Spleen (tissue), 11 donors: ENCODE data around the gene MGAT4A. TPM values are rescaled to one million over a fixed set of nuclear protein-coding genes. Genes with fewer than 3 reads are reported as not detected.
A peak's percentile ranks its signal among the peaks of the same experiment; 100 is the strongest.

Source experiments
- DNase-seq: peaks from one replicate; pipeline ENCODE4 v3.0.0-alpha.2; 2020
- H3K27ac ChIP-seq, 8 donors: fragments of 200-600 bp; sonication (generic) in 7 of 8; 1 replicate in 4 of 8; 2 replicates in 4 of 8; pipeline versions ENCODE4 v1.5.0 to v1.8.0; 2016 to 2021; ENCODE audit warnings: inconsistent platforms in 4 of 8, mild to moderate bottlenecking in 4 of 8, moderate library complexity in 1 of 8
- H3K27me3 ChIP-seq, 7 donors: fragments of 200-600 bp; sonication (generic) in 6 of 7; replicated peaks in 1 of 7; 1 replicate in 4 of 7; 2 replicates in 3 of 7; pipeline versions ENCODE4 v1.5.0 to v1.8.0; 2016 to 2021; ENCODE audit warnings: inconsistent platforms in 3 of 7, mild to moderate bottlenecking in 1 of 7
- H3K36me3 ChIP-seq, 6 donors: fragments of 200-600 bp; sonication (generic) in 5 of 6; 1 replicate in 4 of 6; 2 replicates in 2 of 6; pipeline versions ENCODE4 v1.5.0 to v1.8.0; 2016 to 2021; ENCODE audit warnings: inconsistent platforms in 2 of 6
- H3K4me1 ChIP-seq, 6 donors: fragments of 200-600 bp; sonication (generic) in 5 of 6; 1 replicate in 3 of 6; 2 replicates in 3 of 6; pipeline versions ENCODE4 v1.5.0 to v1.8.0; 2016 to 2021; ENCODE audit warnings: inconsistent platforms in 3 of 6
- H3K4me3 ChIP-seq, 8 donors: fragments of 200-600 bp; sonication (generic) in 7 of 8; 1 replicate in 4 of 8; 2 replicates in 4 of 8; pipeline versions ENCODE4 v1.5.0 to v1.8.0; 2016 to 2021; ENCODE audit warnings: inconsistent platforms in 4 of 8, mild to moderate bottlenecking in 4 of 8, moderate library complexity in 2 of 8
- H3K9me3 ChIP-seq, 8 donors: fragments of 200-600 bp; sonication (generic) in 7 of 8; 1 replicate in 4 of 8; 2 replicates in 4 of 8; pipeline versions ENCODE4 v1.5.0 to v1.8.0; 2016 to 2021; ENCODE audit warnings: inconsistent platforms in 4 of 8
- CTCF ChIP-seq, 11 experiments: fragments of 200-600 bp in 7 of 11; fragments of 450-650 bp in 4 of 11; sonication (generic) in 4 of 11; IDR thresholded peaks in 8 of 11; conservative IDR thresholded peaks in 3 of 11; 1 replicate in 7 of 11; 2 replicates in 4 of 11; pipeline versions ENCODE4 v1.4.0 to v1.8.0; 2016 to 2021; ENCODE audit warnings: antibody characterized with exemption in 11 of 11, inconsistent platforms in 4 of 11, mild to moderate bottlenecking in 1 of 11
- POLR2A ChIP-seq, 3 donors: fragments of 450-650 bp; IDR thresholded peaks; one replicate each; pipeline ENCODE4 v1.5.1; 2017; ENCODE audit warnings: antibody characterized with exemption in 3 of 3, mild to moderate bottlenecking in 1 of 3
- POLR2AphosphoS5 ChIP-seq, 3 donors: sonication (generic); formaldehyde crosslinking; IDR thresholded peaks; one replicate each; pipeline ENCODE4 v1.5.1; 2017; ENCODE audit warnings: antibody characterized with exemption in 3 of 3
- WGBS, 5 donors: extraction: QIAGEN DNeasy Blood & Tissue Kit in 3 of 5; methylation state at CpG; one replicate each; pipeline versions ENCODE4 v1.1.5 to v1.1.7; 2013 to 2018; 5-methylcytosine and 5-hydroxymethylcytosine counted together
- intact Hi-C: fragments of 100-400 bp; cut with DNase I; formaldehyde crosslinking; loops from one replicate; pipeline ENCODE4 v1.15.0; 2023; ENCODE audit warnings: low total_unique reads
- polyA plus RNA-seq, 3 donors: library from polyadenylated mRNA; stranded (reverse); fragments of 200-250 nt; gene quantifications; one replicate each; pipeline ENCODE4 v1.2.1, GENCODE V29; 2013
- total RNA-seq, 7 donors: library from RNA; depleted of rRNA in 3 of 7; stranded (reverse); fragments of >200 nt in 3 of 7; fragmentation: NEBNext Ultra II Directional in 4 of 7; extraction: Animal tissue kit (Norgen Biotek cat#: 25700) in 4 of 7; gene quantifications; one replicate each; pipeline versions ENCODE4 v1.1.0 to v1.2.1, GENCODE V29; 2016 to 2021
- donor health status: healthy with polysubstance abuse.
- donor health status: DM: no; HTN: no; CAD: no; lungs with moderate emphysema.
- donor health status: DM: no; HTN: no; CAD: no.
- donor health status: Bipolar disorder and iron deficiency.
- donor health status: healthy.
- donor health status: DM: no; HTN: no; CAD: no.
- donor health status: DM: yes; HTN: yes; CAD: no.

The MGAT4A gene
- total and polyA plus RNA-seq, 10 donors = 5.7 to 45.9 (median 31.5) TPM

GRCh38 chr2:98702858-98703620, 27.9 kb downstream of the MGAT4A start:
- H3K27ac ChIP-seq = peak overlapping the region in 1 of 8 donors; percentile 0

GRCh38 chr2:98702127-98702802, 28.7 kb downstream of the MGAT4A start:
- H3K27me3 ChIP-seq = no peaks in the 10 kb centered on the region
- H3K27ac ChIP-seq = peak overlapping the region in 3 of 8 donors; percentile 4 to 39 (median 20)
- no peaks in the 10 kb centered on the region for H3K9me3 ChIP-seq
- no peak overlapping the region for H3K4me3 ChIP-seq
- H3K4me1 ChIP-seq = peaks cover 0 to 60% (median 23%) of the 10 kb centered on the region in 6 donors
- intact Hi-C loops = no loop called here
- TF ChIP-seq CTCF (IDR thresholded peaks at IDR 0.05 in 8 of 11, conservative IDR thresholded peaks at IDR 0.05 in 3 of 11) (no peak), POLR2A (IDR thresholded peaks at IDR 0.05) (no peak), POLR2AphosphoS5 (IDR thresholded peaks at IDR 0.05) (no peak)
- peaks cover 0 to 6% (median 0%) of the 10 kb centered on the region in 6 donors for H3K36me3 ChIP-seq
- no peak for DNase-seq
- WGBS, 5 donors = 83 to 88% (median 87%) methylated on average over 8 of the region's 8 CpGs

More at GRCh38 chr2:98702858-98703620, 27.9 kb downstream of the MGAT4A start:
- no peaks in the 10 kb centered on the region for H3K9me3 ChIP-seq
- H3K4me3 ChIP-seq = no peak overlapping the region
- intact Hi-C loops = no loop called here
- no peak for DNase-seq
- WGBS, 5 donors = 67 to 77% (median 72%) methylated on average over 6 of the region's 6 CpGs
- H3K27me3 ChIP-seq = no peaks in the 10 kb centered on the region
- H3K36me3 ChIP-seq = peaks cover 0 to 6% (median 0%) of the 10 kb centered on the region in 6 donors
- TF ChIP-seq CTCF (IDR thresholded peaks at IDR 0.05 in 8 of 11, conservative IDR thresholded peaks at IDR 0.05 in 3 of 11) (no peak), POLR2AphosphoS5 (IDR thresholded peaks at IDR 0.05) (no peak), POLR2A (IDR thresholded peaks at IDR 0.05) (no peak)
- peaks cover 0 to 58% (median 23%) of the 10 kb centered on the region in 6 donors for H3K4me1 ChIP-seq

GRCh38 chr2:98701230-98701629, 29.7 kb downstream of the MGAT4A start:
- DNase-seq = no peak
- Histone ChIP-seq H3K27me3 (no peaks in the 10 kb centered on the region), H3K27ac (peak overlapping the region in 1 of 8 donors; percentile 39), H3K36me3 (peaks cover 0 to 6% (median 0%) of the 10 kb centered on the region in 6 donors), H3K9me3 (no peaks in the 10 kb centered on the region), H3K4me1 (peaks cover 0 to 68% (median 23%) of the 10 kb centered on the region in 6 donors), H3K4me3 (no peak overlapping the region)
- 82 to 97% (median 90%) methylated on average over 1 of the region's 1 CpG for WGBS, 5 donors
- intact Hi-C loops = no loop called here
- TF ChIP-seq POLR2A (IDR thresholded peaks at IDR 0.05) = no peak
- TF ChIP-seq POLR2AphosphoS5 (IDR thresholded peaks at IDR 0.05) = no peak
- TF ChIP-seq CTCF (IDR thresholded peaks at IDR 0.05 in 8 of 11, conservative IDR thresholded peaks at IDR 0.05 in 3 of 11) = no peak

GRCh38 chr2:98698896-98699295, 32.0 kb downstream of the MGAT4A start:
- H3K36me3 ChIP-seq = peaks cover 0 to 6% (median 0%) of the 10 kb centered on the region in 6 donors
- no peak overlapping the region for H3K4me3 ChIP-seq
- DNase-seq = no peak
- H3K27ac ChIP-seq = no peak overlapping the region
- TF ChIP-seq POLR2A (IDR thresholded peaks at IDR 0.05) = no peak
- no peak for TF ChIP-seq CTCF (IDR thresholded peaks at IDR 0.05 in 8 of 11, conservative IDR thresholded peaks at IDR 0.05 in 3 of 11)
- no peak for TF ChIP-seq POLR2AphosphoS5 (IDR thresholded peaks at IDR 0.05)
- intact Hi-C loops = no loop called here
- peaks cover 0 to 65% (median 19%) of the 10 kb centered on the region in 6 donors for H3K4me1 ChIP-seq
- H3K27me3 ChIP-seq = no peaks in the 10 kb centered on the region
- H3K9me3 ChIP-seq = no peaks in the 10 kb centered on the region
- WGBS, 5 donors = 91 to 96% (median 92%) methylated on average over 6 of the region's 6 CpGs
